K562 (cell line): ENCODE results near the gene TRAPPC5. TPM values are rescaled to one million over a fixed set of nuclear protein-coding genes. Genes with fewer than 3 reads are reported as not detected.

Source experiments
- FOS ChIP-seq: IDR thresholded peaks from 3 replicates; pipeline ENCODE4 v1.6.1; 2011; ENCODE audit not compliant: insufficient read length; ENCODE audit errors: extremely low read depth
- GATAD2A ChIP-seq: fragments of 450-650 bp; IDR thresholded peaks from 2 replicates; pipeline ENCODE4 v1.6.1; 2017
- HNRNPUL1 ChIP-seq: fragments of 200-400 bp; formaldehyde crosslinking; IDR thresholded peaks from 2 replicates; pipeline ENCODE4 v1.6.1; 2017; ENCODE audit warnings: low read length
- ID3 ChIP-seq, 2 experiments: fragments of 250-450 bp in 1 of 2; fragments of 450-650 bp in 1 of 2; sonication (Bioruptor Pico) in 1 of 2; IDR thresholded peaks; 2 replicates each; pipeline versions ENCODE4 v1.6.1 to v1.8.0; 2016 to 2021; ENCODE audit warnings: mild to moderate bottlenecking in 2 of 2, moderate library complexity in 2 of 2, missing compliant biosample characterization in 1 of 2, missing genetic modification characterization in 1 of 2
- ILK ChIP-seq: fragments of 450-650 bp; IDR thresholded peaks from 2 replicates; pipeline ENCODE4 v1.6.1; 2016; ENCODE audit warnings: missing genetic modification characterization, low read depth, mild to moderate bottlenecking, missing compliant biosample characterization, moderate library complexity, borderline replicate concordance
- NCOA6 ChIP-seq: fragments of 450-650 bp; IDR thresholded peaks from 2 replicates; pipeline ENCODE4 v1.6.1; 2017; ENCODE audit warnings: mild to moderate bottlenecking
- NKRF ChIP-seq: fragments of 450-650 bp; IDR thresholded peaks from 2 replicates; pipeline ENCODE4 v1.6.1; 2016; ENCODE audit warnings: borderline replicate concordance
- PML ChIP-seq: IDR thresholded peaks from 2 replicates; pipeline ENCODE4 v1.6.1; 2012; ENCODE audit warnings: low read length, inconsistent platforms
- PRDM10 ChIP-seq: fragments of 450-650 bp; IDR thresholded peaks from 2 replicates; pipeline ENCODE4 v1.6.1; 2018; ENCODE audit not compliant: partially characterized antibody
- RBM25 ChIP-seq: fragments of 200-400 bp; formaldehyde crosslinking; IDR thresholded peaks from 2 replicates; pipeline ENCODE4 v1.6.1; 2018; ENCODE audit warnings: low read length, low read depth, moderate library complexity; ENCODE audit not compliant: severe bottlenecking
- SP1 ChIP-seq: sonication (generic); formaldehyde crosslinking; IDR thresholded peaks from 2 replicates; pipeline ENCODE4 v1.8.1; 2022; ENCODE audit warnings: mild to moderate bottlenecking, missing genetic modification reagents
- THRB ChIP-seq: fragments of 450-650 bp; formaldehyde crosslinking; conservative IDR thresholded peaks from 2 replicates; pipeline ENCODE4 v1.4.0; 2022; ENCODE audit warnings: mild to moderate bottlenecking, missing genetic modification characterization
- ZNF23 ChIP-seq: fragments of 250-450 bp; sonication (Bioruptor Pico); IDR thresholded peaks from 2 replicates; pipeline ENCODE4 v1.4.0; 2020; ENCODE audit warnings: mild to moderate bottlenecking
- ZNF253 ChIP-seq: fragments of 250-450 bp; sonication (Bioruptor Pico); conservative IDR thresholded peaks from 2 replicates; pipeline ENCODE4 v1.6.1; 2021; ENCODE audit warnings: mild to moderate bottlenecking
- ZNF512 ChIP-seq: IDR thresholded peaks from 2 replicates; pipeline ENCODE4 v1.6.1; 2016; ENCODE audit warnings: missing genetic modification characterization, missing compliant biosample characterization
- polyA plus RNA-seq, 8 experiments: library from polyadenylated mRNA; depleted of rRNA in 4 of 8; stranded (reverse) in 5 of 8; unstranded in 3 of 8; fragments of >200 nt; fragmentation: Nextera tagmentation in 2 of 8; fragmentation: Illumina TruSeq in 1 of 8; extraction: Ambion mirVana in 2 of 8; extraction: Trizol in 1 of 8; gene quantifications; 2 replicates each; pipeline versions ENCODE4 v1.2.1 to v1.2.3, GENCODE V29; 2011 to 2014; ENCODE audit warnings: inconsistent platforms in 1 of 8, missing spikeins in 1 of 8
- total RNA-seq, 7 experiments: library from RNA; depleted of rRNA in 6 of 7; stranded (reverse); fragments of >200 nt in 6 of 7; fragmentation: Illumina TruSeq in 2 of 7; extraction: Trizol in 2 of 7; gene quantifications; 2 replicates each; pipeline versions ENCODE4 v1.2.1 to v1.2.3, GENCODE V29; 2011 to 2021; ENCODE audit warnings: low replicate concordance in 1 of 7

TRAPPC5 gene
- total and polyA plus RNA-seq, 9 of the 15 experiments (the other 6 are each of a cell fraction or from before 2014, with no cell fraction given): 2.0 to 76.9 (median 29.3) TPM

GRCh38 chr19:7680606-7681339 lies at the start of gene TRAPPC5 (continued):
- TF ChIP-seq ID3 (CRISPR knock-in tag; IDR thresholded peaks at IDR 0.05): no peak
- TF ChIP-seq ID3 (tag; IDR thresholded peaks at IDR 0.05): peak; percentile 71; the same call in 1 of the 2 replicates
- no peak for TF ChIP-seq THRB (CRISPR knock-in tag)
- no peak for TF ChIP-seq ZNF253 (CRISPR knock-in tag)
- TF ChIP-seq FOS: no peak
- TF ChIP-seq SP1 (CRISPR knock-in tag): peak; percentile 53; the same call in 1 of the 2 replicates
- no peak for TF ChIP-seq HNRNPUL1
- no peak for TF ChIP-seq NCOA6
- no peak for TF ChIP-seq ILK (tag)
- TF ChIP-seq PML: no peak
- TF ChIP-seq ZNF512 (tag): no peak
- peak; percentile 60 for TF ChIP-seq RBM25
- TF ChIP-seq PRDM10: no peak
- no peak for TF ChIP-seq ZNF23
- no peak for TF ChIP-seq NKRF
- TF ChIP-seq GATAD2A: no peak
